Mesenteric fat pad (tissue), 1 donor: ENCODE results near the gene LECT2. TPM values are rescaled to one million over a fixed set of nuclear protein-coding genes. Genes with fewer than 3 reads are reported as not detected.

Experiments
- DNase-seq: peaks from one replicate; pipeline ENCODE4 v3.0.0-alpha.2; 2020; ENCODE audit warnings: low spot score
- total RNA-seq: library from RNA; stranded (reverse); fragmentation: NEBNext Ultra II Directional; extraction: Animal tissue kit (Norgen Biotek cat#: 25700); gene quantifications from one replicate; pipeline ENCODE4 v1.2.1, GENCODE V29; 2021
- donor health status: DM: yes; HTN: yes; CAD: no.

The LECT2 gene
- total RNA-seq, 1 donor from 2014 or later: not detected

DNA sequence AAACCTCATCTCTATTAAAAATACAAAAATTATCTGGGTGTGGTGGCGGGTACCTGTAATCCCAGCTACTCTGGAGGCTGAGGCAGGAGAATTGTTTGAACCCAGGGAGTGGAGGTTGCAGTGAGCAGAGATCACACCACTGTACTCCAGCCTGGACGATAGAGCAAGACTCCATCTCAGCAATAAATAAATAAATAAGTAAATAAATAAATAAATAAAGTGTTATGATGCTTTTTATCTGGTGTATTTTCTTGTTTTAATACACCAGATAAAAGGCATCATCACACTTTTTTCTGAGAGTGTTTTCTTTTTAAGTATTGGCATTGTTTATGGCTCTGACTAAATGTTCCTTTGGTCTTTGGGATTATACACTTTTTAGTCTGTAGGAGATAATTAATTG is 24.2 kb upstream of the LECT2 start:
- no peak for DNase-seq

DNA sequence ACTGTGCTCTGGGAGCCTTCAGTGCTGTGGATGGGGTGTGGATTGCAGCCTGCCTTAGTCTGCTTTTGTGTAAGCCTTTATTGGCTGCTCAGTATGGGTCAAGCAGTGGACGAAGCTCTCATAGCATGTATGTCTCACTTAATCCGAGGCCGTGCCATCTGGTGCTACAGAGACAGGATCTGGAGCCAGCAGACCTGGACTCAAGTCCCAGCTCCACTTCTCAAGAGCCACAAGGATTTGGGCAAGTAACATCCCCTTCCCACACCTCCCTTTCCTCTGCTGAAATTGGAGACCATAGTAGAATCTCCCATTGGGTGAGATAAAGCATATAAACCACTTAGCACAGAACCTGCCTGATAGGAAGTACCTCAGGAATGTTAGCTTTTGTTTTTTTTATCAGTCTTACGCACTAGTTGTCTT is 23.4 kb upstream of the LECT2 start:
- DNase-seq: no peak

DNA sequence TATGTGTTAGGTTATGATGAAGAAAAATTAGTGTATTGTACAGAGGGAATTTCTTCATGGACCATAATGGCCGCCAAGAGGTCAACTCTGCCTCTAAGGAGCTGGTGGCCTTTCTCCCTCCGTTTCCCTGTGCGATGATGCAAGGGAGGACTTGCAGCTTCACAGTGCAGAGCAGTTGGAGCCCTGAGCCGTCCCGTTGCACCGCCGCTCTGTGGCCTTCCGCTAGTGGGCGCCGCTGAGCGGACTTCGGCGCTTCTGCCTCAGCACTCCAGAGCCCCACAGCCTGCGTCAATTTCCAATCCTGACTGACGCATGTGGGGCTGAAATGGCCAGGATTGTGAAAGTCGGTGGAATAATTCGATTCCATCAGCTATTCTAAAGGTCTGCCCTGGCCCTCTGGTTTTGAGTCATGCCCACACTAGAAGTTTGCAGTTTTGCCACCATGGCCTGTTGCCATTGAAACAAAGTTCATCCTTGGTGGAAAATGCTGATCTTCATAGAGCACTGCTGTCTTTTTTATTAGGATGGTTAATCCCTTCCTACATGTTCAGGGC is 22.7 kb upstream of the LECT2 start:
- no peak for DNase-seq

DNA sequence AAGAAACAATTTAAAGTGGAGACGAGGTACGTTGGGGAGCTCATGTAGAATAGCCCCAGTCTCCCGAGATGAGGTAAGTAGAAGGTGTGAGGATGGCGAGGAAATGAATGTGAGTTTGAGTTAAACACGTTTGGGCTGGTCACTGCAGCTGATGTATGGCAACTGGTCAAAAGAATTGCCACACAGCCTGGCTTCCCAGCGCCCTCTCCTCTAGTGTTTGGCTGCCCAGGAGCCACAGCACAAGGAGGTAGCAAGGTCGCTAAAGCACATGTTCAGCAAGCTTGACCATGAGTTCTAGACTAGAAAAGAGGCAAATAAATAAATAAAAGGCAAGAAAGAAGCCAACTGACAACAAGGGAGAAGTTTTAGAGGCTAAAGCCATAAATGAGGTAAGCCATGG is 21.4 kb upstream of the LECT2 start:
- DNase-seq: no peak

DNA sequence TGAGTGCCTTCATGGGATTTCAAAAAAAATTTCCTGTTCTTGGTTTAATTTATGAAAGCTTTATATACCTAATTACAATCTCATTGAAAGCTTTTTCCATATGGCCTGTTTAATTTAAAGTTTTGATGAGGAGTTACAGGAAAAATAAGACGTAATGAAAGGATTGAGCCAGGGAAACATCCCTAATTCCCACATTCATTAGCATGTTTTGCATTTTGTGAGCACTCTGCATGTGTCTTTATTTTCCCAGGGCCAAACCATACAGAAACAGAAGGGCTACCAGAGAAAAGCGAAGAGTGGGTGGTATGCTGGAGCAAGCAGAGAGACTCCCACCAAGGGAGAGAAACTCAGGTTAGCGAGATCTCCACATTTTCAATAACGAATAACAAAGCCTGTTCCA is 20.3 kb upstream of the LECT2 start:
- DNase-seq: no peak

DNA sequence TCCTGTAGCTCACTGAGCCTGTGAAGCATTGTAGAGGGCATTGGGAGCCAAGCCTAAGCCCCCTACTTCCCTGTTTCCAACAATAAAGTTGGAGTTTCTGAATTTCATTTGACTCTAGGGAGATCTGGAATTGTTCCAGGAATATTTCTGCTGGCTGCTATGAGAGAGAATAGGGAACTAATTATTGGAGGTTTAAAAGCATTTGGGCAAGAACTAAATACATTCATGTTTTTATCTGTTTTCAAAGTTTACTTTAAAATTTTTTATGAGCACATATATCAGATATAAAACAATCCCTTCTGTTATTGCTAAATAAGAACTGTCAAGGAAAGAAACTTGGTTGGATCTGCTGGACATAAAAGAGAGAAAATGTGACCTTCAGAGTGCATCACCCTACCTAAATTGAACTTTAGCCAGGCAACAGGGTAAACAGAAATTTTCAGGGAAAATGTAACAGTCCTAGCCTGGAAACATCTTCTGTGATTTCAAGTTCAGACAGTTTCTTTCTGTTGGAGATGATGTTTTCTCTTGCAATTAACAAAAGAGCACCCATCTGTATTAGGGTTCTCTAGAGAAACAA is 19.3 kb upstream of the LECT2 start:
- DNase-seq: no peak

- no peak for DNase-seq
Observed at GRCh38 chr5:135973323-135974020, 18.7 kb upstream of the LECT2 start.

GRCh38 chr5:135971701-135972100 is 16.9 kb upstream of the LECT2 start:
- no peak for DNase-seq

DNA sequence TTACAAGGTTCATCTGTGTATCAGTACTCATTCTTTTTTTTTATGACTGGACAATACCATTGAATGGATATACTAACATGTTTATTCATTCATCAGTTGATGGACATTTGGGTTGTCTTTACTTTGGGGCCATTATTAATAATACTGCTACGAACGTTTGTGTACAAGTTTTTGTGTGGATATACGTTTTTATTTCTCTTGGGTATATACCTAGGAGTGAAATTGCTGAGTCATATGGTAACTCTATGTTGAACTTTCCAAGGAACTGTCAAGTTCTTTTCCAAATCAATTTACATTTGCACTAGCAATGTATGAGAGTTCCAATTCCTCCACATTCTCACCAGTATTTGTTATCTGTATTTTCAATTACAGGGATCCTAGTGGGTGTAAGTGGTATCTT is 12.0 kb upstream of the LECT2 start:
- DNase-seq: no peak

DNA sequence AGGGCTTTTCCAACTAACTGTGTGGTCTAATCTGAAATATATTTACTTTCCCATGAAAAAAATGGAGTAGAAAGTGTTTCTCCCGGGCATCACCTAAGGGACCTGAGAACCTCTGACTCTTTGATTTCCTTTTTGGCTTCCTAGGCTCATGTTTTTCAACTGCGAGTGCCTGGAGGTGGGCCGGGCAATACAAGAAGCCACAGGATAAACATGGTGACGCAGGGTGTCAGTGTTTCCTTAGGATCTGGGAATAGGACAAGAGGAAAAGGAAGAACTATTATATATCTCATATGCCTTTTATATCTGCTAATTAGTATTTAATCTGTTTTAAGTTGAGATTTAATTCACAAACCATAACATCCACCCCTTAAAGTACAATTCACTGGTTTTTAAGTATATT is 11.4 kb upstream of the LECT2 start:
- DNase-seq: no peak

DNA sequence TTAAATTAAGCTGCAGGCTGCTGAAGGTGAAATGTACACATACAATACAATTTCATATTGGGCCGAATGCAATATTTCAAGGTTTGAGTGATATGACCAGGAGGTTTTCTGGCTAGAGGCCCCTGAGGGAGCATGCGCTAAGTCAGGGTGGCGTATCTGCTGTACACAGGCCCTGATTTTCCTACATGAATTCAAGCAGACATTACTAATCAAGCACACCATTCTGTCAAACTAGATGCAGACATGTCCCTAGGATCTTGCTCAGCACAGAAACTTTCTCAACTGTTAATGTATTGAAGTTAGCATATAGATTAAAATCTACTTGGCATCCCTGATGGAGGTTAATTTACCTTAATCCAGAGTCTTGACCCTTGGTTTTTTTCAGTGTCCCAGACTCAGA is 10.7 kb upstream of the LECT2 start:
- no peak for DNase-seq

- no peak for DNase-seq
Observed at GRCh38 chr5:135964670-135965320, 10.0 kb upstream of the LECT2 start.

DNA sequence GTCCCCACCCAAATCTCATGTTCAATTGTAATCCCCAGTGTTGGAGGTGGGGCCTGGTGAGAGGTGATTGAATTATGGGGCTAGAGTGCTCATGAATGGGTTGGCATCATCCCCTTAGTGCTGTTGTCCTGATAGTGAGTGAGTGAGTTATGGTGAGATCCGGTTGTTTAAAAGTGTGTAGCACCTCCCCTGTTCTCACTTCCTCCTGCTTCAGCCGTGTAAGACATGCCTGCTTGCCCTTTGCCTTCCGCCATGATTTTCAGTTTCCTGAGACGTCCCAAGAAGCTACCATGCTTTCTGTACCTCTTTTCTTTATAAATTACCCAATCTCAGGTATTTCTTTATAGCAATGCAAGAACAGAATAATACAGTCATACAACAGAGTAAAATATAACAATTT is 742 bp upstream of the LECT2 start:
- DNase-seq: no peak

DNA sequence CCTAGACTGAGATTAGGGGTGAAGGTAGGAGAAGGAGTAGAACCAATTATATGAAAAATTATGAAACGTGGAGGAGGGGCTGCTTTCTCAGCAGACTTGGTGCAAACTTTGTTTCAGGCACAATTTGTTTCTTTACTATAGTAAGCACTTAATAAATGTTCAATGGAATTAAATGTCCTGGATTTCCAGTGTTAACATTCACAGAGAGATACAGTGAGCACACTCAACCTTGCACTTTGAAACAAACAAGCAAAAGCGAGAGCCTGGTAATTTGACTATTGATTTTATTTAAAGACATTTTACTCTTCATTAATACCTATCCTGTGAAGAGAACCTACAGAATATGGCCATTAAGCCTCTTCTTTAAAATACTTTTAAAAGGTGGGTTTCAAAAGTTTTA is 933 bp downstream of the LECT2 start:
- no peak for DNase-seq

DNA sequence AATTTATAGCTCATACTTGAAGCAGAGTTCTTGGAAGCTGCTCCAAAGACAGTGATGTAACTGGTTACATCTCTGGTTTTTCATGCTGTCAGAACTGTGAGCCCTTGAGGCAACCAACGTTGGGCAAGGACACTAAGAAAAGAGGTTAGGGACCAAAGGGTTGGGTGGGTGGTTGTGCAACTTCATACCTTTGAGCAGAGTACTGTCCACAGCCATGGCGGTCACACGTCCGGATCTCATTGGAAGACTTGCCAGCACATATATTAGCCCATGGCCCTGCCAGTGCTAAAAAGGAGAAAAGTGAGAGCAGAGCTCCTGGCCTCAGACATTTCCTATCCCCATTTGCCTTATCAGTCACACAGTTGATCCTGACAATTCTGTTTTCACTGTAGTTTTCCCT is 2.1 kb downstream of the LECT2 start:
- no peak for DNase-seq

DNA sequence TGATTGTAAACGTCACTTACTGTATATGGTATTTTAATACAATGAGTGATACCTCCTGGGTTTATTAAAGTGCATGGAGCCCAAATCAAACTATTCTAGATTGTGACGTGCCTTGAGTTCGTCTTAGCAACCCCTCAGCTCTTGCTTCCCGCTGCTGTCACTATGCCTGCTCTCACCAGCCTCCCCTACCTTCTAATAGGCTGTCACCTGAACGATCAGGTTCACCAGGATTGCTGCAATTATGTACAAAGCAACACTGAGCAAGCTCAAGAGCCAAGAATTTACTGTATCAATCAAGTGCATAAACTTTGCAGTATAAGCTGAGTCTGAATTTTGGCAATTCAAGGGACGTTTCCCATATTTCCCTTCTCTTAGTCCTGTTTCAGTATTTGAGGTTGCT is 3.0 kb downstream of the LECT2 start:
- DNase-seq: no peak

DNA sequence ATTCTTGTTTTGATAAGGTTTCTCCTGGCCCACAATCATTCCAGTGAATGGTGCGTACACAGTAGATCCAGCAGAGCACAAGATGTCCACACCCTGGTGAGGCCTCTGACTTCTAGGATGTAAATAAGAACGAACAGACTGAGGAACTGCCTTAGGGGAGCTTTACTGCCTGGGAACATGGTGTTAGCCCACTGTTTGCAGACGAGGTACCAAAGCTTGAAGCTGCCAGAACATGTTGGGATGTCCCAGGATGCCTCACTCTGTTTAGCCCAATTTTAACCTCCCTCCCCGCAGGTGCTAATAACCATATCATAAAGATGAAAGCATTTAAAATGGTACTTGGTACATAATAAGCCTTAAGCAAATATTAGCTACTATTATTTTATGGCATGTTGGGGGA is 3.5 kb downstream of the LECT2 start:
- DNase-seq: no peak

GRCh38 chr5:135950611-135951010 is 4.2 kb downstream of the LECT2 start:
- DNase-seq: no peak

DNA sequence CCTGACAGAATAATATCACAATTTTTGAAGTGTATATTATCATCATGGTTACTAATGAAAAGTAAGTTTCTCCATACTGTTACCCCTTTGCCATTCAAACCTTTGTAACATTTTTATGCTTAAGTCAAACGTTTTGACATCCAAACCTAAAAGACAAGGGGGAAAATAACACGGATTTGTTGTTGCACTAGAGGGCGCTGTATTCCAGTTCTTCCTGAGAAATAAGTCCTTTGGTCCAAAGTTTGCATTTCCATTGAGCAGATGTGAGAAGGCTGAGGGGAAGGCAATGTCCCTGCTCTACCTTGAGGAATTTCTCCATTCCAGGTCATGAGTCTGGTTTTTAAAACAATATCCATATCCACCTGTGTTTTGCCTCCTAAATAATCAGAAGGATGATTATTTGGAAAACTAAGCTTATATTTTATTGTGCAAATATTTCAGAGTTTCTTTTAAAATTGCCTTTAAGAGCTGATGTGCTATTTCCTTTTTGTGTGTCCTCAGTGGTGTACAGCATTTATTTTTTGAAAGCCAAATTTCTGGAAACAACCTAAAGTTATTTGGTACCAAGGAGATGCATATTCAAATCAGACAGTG is 9.7 kb downstream of the LECT2 start:
- DNase-seq: no peak

GRCh38 chr5:135944564-135944963 is 10.2 kb downstream of the LECT2 start:
- no peak for DNase-seq

DNA sequence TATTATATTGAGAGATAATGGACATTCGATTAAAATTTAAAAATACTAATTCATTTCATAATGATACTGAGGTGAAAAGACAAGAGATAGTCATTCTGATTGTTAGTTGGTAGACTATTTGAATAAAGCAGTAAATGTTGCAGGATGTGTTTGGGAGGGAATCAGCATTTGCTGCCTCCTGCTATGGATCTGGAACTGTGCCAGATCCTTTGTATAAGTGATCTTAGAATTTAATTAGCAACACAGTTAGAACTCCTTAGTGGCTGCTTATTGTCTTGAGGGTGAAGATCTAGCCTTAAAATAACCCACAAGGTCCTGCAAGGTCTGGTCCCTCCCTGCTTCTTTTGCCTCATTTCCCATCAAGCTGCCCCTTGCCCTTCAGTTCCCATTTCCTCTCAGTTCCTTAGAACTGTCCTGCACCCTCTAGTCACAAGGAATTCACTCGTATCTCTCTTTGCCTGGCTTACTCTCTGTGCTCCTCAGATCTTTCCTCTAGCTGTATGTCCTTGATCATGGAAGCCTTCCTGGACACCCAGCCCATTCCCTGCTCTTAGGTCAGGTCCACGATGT is 12.5 kb downstream of the LECT2 start:
- no peak for DNase-seq

GRCh38 chr5:135941711-135942110 is 13.1 kb downstream of the LECT2 start:
- DNase-seq: no peak
